HG03558 (cell line): ENCODE measurements around the gene TLE5.
"Not testable (repeated sequence)": the region's sequence is repeated elsewhere in the genome, so short reads cannot be mapped to it uniquely, and the experiment has no call there.

Experiments
- ATAC-seq: cut with Tn5 transposase; IDR thresholded peaks from one replicate; pipeline ENCODE4 v1.9.1; 2021; ENCODE audit warnings: moderate number of reproducible peaks; ENCODE audit not compliant: unreplicated experiment; ENCODE audit errors: extremely low read depth

TLE5 gene

DNA sequence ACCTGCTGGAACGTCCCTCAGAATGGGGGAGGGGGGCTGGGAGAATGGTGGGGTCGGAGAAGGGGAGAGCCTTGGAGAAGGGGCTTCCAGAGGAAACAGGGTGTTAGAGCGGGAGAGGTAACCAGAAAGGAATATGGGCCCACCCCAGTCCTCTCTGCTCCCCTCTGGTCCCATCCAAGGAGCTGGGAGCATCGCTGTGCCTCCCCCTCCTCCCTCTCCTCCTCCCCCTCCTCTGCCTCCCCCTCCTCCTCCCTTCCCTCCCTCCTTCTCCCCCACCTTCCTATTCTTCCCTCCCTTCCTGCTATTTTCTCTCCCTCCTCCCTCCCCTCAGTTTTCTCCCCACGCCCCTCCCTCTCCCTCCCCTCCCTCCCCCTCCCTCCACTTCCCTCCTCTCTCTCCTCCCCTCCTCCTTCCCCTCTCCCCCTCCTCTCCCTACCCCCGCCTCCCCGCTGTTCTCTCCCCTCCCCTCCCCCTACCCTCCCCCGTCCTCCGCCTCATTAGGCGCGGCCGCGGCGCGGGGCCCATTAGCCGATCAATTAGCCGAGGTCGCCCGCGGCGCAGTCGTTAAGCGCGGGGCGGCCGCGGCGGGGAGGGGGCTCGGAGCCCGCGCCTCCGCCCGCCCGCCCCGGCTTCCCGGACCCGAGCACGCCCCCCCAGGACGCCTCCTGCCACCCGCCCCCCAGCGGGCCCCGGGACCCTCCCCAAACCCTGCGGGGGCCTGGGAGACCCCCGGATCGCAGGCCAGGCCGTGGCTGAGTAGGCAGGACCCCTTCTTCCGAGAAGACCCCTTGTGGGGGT lies 15.4 kb downstream of the TLE5 start:
- ATAC-seq: no peak

DNA sequence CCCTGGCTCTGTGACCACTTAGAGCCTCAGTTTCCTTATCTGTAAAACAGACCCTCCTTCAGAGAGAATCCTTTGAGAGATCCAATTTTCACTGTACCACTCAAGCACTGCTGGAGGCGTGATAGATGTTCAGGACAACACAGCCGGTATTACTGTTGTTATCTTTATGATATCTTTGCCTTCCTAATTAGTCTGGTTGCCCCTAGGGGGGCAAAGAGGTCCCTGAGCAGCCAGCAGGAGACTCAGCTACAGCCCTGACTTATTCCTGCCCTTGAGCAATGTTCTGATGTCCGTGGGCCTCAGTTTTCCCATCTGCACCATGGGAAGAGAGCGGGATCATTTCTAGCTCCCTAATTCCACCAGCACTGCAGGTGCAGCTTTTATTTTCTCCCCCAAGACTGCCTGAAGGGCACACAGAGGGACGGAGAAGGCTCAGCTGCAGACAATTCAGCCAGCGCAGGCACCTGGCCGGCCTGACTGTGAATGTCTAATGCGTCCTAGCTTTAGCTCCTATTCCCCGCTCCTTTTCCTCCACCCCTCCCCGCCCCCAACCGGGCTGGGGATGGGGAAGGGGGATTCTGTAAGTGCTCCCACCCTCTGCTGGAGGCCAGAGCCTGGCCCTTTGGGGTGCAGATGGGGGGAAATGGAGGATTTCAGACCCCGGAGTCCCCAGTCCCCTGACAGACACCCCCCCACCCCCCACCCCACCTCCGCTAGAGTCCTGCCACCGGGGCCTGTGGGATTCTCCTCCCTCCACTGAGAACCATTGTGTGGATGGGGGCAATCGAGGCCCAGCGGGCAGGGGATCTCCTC lies 16.2 kb downstream of the TLE5 start:
- ATAC-seq: no peak

DNA sequence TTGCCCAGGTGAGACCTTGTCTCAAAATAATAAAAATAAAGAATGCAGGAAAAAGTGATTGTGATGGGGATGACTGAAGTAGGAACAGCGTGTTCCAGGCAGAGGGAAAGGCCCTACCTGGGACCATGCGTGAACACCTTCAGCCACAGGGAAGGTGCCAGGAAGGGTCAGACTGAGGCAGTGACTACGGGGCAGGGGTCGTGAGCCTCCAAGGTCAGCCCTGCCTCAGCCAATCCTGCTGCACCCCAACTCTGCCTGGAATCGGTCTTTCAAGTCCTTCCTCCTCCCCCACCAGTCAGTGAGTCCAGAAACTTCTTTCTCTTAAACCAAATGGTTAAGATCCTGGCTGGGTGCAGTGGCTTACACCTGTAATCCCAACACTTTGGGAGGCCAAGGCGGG lies 17.1 kb downstream of the TLE5 start:
- ATAC-seq: no peak

DNA sequence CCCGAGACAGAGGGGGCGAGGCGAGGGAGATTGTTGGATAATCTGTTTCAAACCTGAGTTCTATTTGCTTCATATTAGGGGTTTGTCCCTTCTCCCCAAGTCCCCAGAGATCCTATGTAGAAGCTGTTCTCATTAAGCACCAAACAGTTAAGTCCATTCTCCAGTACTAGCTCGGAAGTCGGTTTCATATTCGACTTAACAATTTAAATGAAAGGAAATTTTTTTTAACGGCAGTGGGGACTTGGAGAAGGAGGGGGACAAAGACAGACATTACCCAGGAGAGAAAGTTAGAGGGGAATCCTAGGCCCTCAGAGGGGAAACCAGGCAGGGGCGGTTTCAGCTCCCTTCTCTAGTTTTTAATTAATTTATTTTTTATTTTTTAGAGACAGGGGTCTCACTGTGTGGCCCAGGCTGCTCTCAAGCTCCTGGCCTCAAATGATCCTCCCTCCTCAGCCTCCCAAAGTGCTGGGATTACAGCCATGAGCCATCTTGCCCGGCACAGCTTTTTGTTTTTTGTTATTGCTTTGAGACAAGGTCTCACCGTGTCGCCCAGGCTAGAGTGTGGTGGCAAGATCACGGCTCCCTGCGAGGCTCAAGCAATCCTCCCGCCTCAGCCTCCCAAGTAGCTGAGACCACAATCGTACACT lies 19.6 kb downstream of the TLE5 start:
- ATAC-seq: no peak

DNA sequence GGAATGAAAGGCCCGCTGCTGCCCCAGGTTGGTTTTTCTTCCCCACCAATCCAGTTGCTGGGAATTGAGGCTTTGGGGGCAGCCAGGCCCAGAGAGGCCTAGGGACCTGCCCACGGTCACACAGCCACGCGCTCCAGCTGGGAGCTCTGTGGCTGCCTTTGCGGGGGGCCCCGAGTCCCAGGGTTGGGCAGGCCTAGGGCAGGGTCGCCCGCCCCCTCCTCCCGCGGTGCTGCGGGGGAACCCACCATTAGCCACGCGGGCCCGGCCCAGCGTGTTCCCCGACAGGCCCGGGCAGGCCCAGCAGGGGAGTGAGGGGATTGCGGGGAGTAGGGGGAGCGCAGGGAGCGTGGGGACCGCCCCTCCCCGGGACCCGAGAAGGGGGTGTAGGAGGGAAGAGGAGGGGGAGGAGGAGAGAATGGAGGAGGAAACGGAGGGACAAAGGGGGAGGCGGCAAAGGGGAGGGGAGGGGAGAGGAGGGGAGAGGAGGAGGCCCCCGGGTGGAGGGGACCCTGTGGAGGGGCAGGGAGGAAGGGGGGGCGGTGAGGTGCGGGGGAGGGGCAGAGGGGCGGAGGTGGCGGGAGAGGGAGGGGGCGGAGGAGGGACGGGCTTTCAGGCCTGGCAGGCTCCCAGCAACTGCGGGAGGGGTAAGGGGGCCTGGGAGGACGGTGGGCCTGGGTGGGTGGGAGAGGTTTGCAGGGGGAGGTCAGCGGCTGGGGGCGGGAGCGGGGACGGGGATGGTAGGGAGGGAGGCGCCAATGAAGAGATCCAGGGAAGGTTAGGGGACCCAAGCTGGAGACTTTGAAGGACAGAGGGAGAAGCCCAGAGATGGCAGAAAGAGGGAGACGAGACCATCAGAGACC lies 20.3 kb downstream of the TLE5 start:
- ATAC-seq: no peak

DNA sequence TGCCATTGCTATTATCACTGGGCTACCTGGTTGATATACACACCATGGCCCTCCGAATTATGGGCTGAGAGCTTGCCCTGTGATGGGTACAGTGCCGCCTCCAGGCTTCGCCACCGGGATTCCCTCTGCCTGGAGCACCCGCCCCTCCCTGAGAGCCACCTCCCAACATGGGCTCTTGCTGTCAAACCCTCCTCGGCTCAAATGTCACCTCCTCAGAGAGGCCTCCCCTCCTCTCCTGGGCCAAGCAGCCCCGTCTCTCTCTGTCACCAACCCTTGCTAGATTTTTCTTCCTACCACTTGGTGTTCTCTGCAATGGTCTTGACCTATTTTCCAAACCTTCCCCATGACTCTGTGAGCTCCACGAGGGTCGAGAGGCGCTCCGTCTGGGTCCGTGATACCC lies 21.0 kb downstream of the TLE5 start:
- no peak for ATAC-seq

DNA sequence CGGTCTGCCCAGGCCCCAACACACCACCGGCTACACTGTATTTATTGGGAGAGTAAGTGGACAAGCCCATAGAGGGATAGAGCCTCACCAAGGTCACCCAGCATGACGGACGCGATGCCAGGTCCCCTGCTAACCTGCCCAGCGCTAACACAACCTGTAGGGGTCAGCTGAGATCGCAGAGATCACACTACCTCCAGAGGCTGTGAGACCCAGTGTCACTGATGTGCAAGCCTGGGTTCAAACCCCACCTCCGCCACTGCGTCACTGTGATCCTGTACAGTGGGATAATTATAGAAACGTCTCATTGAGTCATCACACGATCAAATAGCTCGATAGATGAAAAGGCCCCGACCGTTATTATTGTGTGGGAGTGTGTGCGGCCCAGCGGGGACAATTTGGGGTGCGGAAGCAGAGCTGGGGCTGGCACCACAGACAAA lies 22.6 kb downstream of the TLE5 start:
- ATAC-seq: no peak

DNA sequence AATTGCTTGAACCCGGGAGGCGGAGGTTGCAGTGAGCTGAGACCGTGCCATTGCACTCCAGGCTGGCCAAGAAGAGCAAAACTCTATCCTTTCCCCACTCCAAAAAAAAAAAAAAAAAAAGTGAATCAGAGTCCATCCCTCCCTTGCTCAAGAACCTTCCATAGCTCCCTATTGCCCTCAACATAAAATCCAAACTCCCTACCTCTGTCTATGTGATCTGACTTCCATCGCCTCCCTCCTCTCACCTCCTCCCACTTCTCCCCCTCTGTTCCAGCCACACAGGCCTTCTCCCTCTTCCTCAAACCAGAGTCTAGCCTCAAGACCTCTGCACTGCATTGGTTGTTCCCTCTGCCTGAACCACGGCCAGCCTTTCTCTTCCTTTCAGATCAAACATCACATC lies 23.2 kb downstream of the TLE5 start:
- no peak for ATAC-seq

DNA sequence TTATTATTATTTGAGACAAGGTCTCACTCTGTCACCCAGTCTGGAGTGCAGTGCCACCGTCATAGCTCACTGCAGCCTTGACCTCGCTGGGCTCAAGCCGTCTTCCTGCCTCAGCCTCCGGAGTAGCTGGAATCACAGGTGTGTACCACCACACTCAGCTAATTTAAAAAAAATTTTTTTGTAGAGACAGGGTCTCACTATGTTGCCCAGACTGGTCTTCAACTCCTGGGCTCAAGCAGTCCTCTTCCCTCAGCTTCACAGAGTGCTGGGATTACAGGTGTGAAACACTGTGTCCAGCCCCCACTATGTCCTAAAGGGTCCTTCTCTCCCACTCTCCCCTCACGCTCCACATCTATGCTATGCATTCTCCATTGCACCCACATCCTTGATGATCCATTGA lies 24.1 kb downstream of the TLE5 start:
- no peak for ATAC-seq

DNA sequence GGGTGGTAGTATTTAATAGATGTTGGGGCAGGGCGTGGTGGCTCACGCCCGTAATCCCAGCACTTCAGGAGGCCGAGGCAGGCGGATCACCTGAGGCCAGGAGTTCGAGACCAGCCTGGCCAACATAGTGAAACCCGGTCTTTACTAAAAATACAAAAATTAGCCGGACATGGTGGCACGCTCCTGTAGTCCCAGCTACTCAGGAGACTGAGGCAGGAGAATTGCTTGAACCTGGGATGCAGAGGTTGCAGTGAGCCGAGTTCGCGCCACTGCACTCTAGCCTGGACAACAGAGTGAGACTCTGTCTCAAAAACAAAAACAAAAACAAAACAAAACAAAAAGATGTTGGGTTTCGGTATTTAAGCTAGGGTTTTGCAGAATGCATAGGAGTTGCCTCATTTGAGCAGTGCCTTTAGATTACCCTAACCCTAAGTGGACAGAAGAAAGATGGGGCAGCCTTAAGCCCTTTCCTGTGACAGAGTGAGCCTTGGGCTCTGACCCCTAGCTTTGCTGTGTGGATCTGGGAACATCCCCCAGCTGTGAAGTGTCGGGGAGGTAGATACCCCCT lies 25.2 kb downstream of the TLE5 start:
- not testable (repeated sequence) for ATAC-seq

DNA sequence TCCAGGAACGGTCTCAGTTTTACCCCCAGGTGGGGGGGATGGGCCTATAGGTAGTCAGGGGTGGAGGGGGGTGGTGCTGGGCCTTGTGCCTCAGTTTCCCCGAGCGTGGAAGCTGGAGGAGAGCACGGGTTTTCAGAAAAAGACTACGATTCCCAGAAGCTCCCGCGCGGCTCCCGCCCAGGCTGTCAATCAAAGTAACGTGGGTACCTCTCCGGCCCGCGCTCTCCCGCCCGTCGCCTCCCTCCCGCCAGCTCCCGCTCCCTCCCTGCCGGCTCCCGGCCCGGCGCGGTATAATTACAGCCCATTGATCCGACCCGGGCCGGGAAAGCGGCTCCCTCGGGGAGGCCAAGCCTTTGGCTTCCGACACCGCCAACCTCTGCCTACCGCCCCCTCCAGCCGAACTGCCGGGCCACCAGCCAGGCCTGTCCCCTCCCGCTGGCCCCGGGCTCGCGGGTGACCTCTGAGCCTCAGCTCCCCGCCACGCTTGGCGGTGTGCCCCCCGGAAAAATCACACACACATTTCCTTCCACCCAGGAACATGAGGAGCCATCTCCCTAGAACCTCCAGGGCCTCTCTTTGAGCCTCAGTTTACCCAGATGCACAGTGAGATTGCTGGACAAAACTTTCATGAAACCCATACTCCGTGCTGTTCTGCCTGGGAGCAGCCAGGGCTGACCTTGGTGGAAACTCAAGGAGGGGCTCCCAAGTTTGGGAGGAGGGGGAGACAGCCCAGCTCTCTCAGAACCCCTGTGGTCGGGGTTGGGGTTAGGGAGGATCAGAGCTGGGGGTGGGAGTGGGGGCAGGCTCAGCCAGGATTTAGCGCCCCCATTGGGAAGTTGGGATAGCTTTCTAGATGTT lies 25.9 kb downstream of the TLE5 start:
- ATAC-seq: no peak

DNA sequence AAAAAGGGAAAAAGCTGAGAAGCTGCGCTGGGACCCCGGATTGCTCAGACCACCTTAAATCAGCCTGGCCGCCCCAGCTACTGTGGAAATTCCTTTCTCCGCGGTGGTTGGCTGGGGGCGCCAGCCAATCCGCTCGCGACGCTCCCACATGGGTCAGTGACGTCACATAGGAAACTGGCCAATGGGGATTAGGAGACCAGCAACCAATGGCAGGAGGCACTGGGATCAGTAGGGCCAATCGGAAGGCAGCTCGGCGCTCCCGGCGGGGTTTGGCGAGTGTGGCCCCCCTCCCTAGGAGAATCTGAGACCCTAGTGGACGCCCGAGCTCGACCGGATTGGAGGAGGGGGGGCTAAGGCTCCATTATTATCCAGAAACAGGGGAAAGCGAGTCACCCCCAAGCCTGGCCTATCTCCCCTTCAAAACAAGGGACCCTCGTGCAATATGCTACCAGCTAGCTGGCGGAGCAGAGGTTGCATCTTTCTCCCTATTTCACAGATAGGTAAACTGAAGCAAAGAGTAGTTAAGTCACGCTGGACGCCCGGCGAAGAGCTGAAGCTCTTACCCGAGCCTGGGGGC lies 26.7 kb downstream of the TLE5 start:
- peak; percentile 55 for ATAC-seq

DNA sequence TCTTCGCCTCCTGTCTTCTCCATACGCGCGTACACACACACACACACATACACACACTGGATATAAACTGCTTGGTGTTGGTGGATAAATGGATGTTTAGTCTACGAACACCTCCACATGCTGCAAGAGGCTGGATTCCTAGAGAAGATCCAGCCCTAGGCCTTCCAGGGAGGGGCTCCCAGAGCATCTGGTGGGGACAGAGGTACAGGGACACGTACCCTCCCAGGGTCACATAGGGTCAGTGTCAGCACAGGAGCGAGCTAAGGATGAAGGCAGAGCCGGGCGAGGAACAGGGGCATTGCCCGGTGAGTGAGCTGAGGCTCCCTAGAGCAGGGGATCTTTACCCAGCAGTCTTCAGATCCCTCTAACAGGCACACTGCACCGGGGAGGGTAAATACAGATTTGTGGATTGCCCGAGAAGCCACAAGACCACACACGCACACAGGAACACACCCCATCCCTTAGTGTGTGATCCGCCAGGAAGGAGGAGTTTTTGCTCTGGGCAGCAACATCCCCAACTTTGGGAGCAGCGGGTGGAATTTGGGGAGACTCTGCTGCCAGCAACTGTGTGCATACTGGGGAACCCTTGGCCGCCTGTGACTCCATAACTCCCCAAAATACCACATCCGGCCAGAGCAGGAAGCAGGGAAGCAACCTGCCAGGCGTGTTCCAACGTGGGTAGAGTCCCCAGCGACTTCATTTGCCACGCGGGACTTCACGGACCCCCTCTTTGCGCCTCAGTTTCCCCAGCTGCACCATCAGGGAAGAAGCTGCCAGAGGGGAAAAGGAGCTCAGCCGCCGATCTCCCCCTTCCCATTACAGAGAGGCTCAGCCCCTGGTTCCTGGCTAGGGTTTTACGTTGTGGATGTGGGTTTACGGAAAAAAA lies 27.4 kb downstream of the TLE5 start:
- ATAC-seq: no peak

DNA sequence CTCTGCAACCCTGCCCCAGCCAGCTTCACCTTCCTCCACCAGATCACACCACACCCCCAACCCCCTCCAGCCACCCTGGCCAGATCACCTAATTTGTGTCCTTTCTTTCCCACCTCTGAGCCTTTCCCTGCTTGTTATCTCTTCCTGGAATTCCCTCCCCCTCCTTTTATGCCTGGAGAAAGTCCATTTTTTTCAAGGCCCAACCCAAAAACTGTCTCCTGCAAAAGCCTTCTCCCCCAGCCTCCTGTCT lies 28.0 kb downstream of the TLE5 start:
- no peak for ATAC-seq

DNA sequence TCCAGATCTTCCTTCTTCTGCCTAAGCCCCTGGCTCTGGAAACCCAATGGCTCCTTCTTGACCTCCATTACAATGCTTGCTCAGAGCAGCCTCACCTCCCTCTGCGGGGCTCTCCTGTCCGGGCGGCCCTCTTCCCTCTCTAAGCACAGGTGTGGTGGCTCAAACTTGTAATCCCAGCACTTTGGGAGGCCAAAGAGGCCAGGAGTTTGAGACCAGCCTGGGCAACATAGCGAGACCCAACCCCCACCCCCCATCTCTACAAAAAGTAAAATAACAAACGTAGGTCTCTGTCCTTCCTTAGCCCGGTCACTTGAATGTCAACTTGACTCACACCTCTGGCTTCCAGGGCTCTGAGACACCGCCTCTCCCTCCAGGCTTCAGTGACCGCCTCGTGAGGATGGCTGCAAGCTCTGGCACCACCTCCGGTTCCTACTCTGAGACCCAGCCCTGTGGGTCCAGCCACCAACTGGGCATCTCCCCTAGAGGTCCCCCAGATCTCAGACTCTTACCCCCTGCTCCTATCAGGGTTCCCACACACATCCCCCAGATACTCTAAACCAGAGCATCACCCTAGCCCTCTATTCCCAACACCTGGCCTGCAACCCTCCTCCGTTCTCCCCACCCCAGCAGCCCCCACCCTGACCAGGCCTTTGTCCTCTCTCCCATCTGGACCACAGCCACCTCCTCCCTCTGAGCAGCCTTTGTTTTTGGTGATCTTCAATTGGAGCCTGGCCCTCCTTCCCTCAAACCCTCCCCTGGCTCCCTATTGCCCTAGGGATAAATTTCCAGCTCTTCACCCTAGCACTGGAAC lies 28.5 kb downstream of the TLE5 start:
- ATAC-seq: no peak

DNA sequence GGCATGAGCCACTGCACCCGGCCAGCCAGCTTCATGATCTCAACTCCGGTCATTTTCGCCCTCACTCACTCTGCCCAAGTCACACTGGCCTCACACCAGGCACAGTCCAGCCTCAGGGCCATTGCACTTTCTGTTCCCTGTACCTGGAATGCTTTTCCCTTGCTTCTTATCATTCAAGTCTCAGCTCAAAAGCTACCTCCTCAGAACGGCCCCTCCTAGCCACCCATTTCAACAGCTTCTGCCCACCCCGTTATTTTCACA lies 30.8 kb downstream of the TLE5 start:
- ATAC-seq: no peak
